RPMI8226 (cell line): ENCODE measurements around the gene ACVR1.
"Not testable (repeated sequence)": the region's sequence is repeated elsewhere in the genome, so short reads cannot be mapped to it uniquely, and the experiment has no call there.

Experiments
- DNase-seq: peaks from one replicate; pipeline ENCODE4 v3.0.0-alpha.2; 2015

ACVR1 gene

DNA sequence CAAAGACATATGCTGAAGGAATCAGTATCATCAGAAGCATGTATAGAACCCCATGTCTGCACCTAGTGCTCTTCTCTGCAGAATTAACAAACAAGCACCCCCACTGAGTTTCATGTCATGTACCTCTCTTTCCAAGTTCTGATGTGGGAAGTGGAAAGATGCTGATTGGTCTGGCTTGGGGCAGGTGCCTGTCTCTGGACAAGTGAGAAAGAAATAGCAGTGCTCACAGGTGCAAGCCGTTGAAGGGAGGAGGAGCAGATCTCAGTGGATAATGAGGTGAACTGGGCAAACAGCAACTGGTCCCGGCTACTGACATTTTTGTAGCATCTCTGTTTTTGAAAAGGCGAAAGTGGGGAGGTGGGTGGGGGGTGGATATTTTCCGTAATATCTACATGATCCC lies 17.5 kb upstream of the ACVR1 start:
- DNase-seq = peak; percentile 54

- no peak for DNase-seq
Measured at GRCh38 chr2:157891643-157892041, 15.5 kb upstream of the ACVR1 start.

- no peak for DNase-seq
Measured at GRCh38 chr2:157890969-157891642, 15.0 kb upstream of the ACVR1 start.

GRCh38 chr2:157887946-157888345 lies 11.8 kb upstream of the ACVR1 start:
- no peak for DNase-seq

- not testable (repeated sequence) for DNase-seq
Measured at GRCh38 chr2:157884533-157884932, 8.4 kb upstream of the ACVR1 start.

DNA sequence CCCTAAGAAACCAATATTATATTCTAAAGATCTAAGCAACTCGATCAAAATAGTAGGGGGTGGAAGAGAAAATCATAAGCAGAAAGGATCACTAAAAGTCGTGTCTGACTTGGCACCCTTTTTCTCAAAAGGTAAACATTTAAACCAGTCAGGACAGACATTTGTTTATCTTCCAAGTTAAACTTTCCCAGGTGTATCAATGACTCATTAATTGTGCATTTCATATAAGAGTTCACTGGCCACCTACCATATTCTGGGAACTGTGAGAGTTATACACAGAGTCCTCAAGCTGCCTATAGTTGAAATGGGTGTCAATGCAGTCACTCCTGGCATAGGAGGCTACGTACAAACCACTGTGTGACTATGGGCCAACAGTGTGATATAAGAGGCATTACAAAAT lies 4.8 kb upstream of the ACVR1 start:
- no peak for DNase-seq

- no peak for DNase-seq
Measured at GRCh38 chr2:157877761-157878400, 1.8 kb upstream of the ACVR1 start.

GRCh38 chr2:157876786-157877138 lies 632 bp upstream of the ACVR1 start:
- DNase-seq = no peak

- peak; percentile 65 for DNase-seq
Measured at GRCh38 chr2:157875641-157876065, 477 bp downstream of the ACVR1 start.

DNA sequence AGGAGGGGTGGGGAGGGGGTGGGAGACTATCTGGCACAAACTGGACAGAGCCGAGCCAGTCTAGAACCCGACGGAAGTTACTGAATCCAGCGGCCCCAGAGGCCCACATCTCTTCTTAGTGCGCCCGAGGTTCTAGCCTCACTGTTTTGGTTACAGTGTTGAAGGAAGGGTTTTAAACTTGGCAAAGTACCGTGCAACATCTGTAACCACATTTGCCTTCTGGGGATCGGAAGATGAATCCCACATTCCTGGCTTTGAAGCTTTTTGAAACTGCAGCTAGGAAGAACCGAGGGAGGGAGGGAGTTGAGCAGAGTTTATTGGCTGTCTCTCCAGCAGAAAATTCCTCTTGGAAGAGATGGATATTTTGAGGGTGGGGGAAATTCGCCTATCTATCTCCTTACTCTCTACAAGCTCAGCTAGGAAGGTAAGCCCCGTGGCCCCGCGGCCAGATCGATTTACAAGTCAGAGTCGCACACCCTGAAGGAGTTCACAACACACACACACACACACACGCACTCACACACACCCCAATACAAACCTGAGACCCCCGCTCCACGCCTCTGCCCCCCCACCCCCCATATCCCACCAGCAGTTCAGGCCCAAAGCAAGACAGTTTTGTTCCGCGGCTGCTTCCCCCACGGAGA lies 1.0 kb downstream of the ACVR1 start:
- peak; percentile 30 for DNase-seq

- no peak for DNase-seq
Measured at GRCh38 chr2:157874348-157874747, 1.8 kb downstream of the ACVR1 start.

- DNase-seq = no peak
Measured at GRCh38 chr2:157872791-157873190, 3.3 kb downstream of the ACVR1 start.

DNA sequence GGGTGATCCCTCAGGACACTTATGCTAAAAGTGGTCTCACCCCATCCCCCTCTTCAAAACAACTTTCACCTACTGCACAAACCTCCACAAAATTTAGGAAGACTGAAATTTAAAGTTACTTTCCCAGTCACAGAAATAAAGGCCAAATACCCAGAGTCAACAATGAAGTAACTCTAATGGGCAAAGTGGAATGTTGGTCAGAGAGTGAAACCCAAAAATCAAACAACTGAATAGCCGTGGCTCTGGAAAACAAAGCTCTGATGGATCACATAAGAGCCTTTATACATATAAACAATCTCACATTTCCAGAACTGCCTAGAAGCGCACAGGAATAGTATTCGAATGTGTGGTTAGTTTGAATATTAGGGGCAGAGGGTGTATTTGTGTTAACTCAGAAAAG lies 4.7 kb downstream of the ACVR1 start:
- DNase-seq = no peak

- DNase-seq = no peak
Measured at GRCh38 chr2:157868993-157869392, 7.1 kb downstream of the ACVR1 start.

- no peak for DNase-seq
Measured at GRCh38 chr2:157867703-157868102, 8.4 kb downstream of the ACVR1 start.

DNA sequence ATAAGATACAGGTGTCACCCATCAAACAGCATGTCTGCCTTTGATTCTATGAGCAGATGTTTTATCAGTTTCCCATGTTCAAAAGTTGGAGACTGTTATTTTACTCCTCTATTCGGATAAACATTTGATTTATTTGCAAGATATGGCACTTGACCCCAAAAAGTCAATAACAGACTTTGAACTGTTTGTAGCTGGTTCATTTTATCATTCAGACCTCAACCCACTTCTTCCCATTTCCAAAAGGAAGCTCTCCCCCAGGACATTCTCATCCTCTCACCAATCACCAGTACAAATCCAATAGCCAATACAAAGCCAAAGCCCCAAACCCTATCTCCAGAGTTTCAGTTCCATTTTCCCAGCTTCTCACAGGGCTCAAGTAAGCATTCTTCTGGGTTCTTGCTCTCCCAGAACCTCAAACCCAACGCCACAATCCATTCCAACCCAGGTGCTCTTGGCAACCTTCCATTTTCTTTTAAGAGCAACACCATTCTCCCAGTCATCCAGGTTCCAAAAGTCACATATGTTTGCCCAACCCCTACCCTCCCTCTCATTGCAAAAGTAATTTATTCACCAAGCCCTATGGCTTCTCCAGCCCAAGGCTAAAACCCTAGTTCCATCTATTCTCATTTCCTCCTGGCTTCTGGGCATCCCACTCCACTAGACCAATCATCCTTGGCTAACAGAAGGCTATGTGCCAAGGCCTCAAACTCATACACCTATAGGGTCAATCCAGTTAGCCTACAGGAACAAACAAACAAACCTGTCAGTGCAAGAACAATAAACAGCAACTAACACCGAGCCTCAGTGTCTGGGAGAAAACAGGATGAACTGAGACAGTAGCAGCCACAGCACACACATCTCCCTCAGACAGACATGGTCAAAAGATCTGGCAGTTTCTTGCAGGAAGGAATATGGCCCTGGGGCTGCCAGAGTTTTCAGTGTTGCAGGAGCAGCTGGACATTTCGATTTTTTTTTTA lies 9.2 kb downstream of the ACVR1 start:
- no peak for DNase-seq

GRCh38 chr2:157866202-157866601 lies 9.9 kb downstream of the ACVR1 start:
- DNase-seq = no peak

GRCh38 chr2:157864857-157865430 lies 11.2 kb downstream of the ACVR1 start:
- DNase-seq = no peak

- no peak for DNase-seq
Measured at GRCh38 chr2:157858846-157859245, 17.3 kb downstream of the ACVR1 start.

- DNase-seq = no peak
Measured at GRCh38 chr2:157857881-157858280, 18.2 kb downstream of the ACVR1 start.

- DNase-seq = no peak
Measured at GRCh38 chr2:157856187-157856515, 20.0 kb downstream of the ACVR1 start.

- no peak for DNase-seq
Measured at GRCh38 chr2:157853820-157854219, 22.3 kb downstream of the ACVR1 start.

DNA sequence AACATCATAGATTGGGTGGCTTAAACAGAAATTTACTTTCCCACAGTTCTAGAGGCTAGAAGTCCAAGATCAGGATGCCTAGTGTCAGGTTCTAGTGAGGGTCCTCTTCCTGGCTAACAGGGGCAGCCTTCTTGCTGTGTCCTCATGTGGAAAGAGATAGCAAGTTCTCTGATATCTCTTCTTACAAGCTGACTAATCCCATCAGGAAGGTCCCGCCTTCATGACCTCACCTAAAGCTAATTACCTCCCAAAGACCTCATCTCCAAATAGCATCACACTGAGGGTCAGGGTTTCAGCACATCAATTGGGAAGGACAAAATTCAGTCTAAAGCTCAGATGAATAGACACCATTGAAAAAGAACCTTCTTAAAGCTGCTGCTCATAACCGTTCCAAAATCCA lies 22.9 kb downstream of the ACVR1 start:
- no peak for DNase-seq
